GM19395 (cell line): ENCODE data around the gene CA7.
A peak's percentile ranks its signal among the peaks of the same experiment; 100 is the strongest.

Experiments
- ATAC-seq: cut with Tn5 transposase; IDR thresholded peaks from one replicate; pipeline ENCODE4 v1.9.1; 2021; ENCODE audit warnings: mild to moderate bottlenecking, moderate library complexity; ENCODE audit not compliant: unreplicated experiment

The CA7 gene

DNA sequence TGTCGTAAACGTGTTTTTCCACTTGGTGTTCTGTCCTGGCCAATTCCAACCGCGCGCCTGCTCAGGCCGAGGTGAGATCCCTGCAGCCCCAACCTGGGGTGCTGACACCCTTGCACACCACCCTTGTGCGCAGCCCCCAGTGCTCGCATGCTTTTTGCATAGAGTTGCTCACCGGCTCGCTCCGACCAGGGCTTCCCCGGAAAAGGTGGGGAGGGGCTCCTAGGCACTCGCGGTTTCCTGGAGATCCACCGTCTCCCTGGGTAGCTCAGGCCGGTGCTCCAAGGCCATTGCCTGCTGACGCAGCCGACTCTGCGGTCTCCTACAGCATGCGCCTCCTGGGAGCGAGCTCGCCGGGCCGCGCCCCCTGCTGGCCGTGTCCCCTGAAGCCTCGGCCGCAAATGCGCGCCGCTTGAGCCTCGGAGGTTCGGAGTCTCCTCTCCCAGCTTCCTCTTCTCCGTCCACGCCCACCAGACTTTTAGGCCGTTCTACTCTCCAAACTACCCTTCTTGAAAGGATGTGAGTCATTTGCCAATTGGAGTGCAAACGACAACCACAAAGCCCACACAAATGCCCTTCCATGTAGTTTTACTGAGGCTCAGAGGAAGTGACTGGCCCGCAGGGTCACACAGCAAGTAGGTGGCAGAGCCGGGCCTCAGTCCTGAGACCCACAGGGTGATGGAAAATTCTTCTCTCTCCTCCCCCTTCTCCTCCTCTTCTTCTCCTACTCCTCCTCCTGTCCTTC is 28.9 kb downstream of the CA7 start:
- ATAC-seq = peak; percentile 74

DNA sequence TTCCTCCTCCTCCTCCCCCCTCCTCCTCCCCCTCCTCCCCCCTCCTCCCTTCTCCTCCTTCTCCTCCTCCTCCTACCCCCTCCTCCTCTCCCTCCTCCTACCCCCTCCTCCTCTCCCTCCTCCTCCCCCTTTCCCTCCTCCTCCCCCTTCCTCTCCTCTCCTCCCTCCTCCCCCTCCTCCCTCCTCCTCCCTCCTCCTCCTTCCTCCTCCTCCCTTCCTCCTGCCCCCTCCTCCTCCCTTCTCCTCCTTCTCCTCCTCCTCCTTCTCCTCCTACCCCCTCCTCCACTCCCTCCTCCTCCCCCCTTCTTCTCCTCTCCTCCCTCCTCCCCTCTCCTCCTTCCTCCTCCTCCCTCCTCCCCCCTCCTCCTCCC is 29.5 kb downstream of the CA7 start:
- ATAC-seq = no peak

DNA sequence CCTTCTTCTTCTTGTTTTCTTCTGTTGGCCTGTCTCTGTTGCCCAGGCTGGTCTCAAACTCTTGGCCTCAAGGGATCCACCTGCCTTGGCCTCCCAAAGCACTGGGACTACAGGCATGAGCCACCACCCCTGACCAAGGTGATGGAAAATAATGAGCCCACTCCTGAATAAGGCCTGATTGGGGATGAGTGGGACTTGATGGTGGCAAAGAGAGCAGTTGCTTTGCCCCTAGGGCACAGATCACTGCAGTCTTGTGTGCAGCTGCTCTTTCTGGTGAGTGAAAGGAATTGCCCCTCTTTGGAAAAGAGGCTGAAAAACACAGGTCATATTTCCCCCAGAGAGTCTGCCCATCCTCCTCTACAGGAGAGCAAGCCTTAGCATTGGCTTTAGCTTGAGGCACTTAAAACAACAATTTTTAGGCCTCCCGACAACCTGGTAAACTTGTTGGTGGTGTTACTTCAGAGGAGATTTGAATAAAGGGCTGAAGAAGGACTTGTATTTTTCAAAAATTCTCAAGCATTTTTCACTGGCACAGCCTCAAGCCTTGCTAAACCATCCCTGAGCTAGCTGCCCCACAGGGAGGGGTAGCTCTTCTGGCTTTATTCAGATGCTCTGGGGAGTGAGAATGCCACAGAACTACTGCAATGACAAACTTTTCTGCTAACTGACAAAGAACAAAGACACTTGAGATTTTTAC is 30.0 kb downstream of the CA7 start:
- ATAC-seq = no peak

DNA sequence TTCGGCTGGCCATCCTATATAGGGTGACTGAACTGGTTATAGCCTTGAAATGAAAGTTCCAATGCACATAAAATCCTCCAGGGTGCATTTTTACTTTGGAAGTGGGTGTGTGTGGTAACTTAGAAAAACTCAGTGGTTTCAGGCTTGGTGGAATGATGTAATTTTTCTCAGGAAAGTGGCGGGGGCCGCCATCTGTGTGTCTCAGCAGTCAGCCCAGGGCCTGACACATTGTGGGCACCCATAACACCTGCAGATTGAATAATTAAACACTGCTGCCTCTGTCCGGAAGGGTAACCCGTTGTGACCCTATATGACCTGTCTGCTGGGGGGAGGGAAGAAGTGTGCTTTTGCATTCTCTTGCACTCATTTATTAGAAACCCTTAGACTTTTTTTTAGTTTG is 33.9 kb downstream of the CA7 start:
- ATAC-seq = no peak

DNA sequence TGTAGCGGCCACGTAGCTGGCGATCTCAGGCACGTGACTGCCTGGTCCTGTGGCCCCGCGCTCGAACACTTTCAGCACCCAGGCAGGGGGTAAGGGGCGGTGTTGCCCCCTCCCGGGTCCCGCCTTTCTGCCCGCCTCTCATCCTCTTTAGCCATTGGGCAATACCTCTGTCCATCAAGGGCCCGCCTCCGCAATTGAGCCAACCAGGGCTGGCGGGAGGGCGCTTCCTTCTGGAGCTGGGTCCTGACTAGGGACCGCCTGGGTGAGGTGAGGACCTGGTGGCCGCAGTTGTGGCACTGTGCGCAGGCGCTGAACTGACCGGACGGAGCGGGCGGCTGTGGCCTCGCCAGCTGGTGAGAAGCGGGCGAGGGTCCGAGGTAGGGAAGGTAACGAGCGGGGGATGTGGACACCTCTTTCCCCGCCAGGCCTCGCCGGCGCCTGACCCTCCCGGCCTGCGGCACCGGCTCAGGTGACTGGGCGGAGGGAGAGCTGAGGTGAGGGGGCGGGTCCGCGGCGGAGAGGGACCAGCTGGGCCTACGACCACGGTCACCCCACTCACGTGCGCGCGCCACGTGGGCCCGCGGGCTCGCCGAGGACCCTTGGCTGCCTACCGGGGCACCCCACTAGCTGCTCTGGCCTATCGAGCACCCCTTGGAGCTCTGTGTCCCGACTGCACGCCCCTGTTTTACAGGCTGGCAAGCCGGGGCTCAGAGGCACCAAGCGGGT is 36.2 kb downstream of the CA7 start, which contains the start of gene PDP2:
Gene PDP2 (plus strand): TSS at position 228 of the 726 bp plus-strand sequence. CDS start 3,770 bp downstream, outside the sequence.
- ATAC-seq = peak; percentile 96

DNA sequence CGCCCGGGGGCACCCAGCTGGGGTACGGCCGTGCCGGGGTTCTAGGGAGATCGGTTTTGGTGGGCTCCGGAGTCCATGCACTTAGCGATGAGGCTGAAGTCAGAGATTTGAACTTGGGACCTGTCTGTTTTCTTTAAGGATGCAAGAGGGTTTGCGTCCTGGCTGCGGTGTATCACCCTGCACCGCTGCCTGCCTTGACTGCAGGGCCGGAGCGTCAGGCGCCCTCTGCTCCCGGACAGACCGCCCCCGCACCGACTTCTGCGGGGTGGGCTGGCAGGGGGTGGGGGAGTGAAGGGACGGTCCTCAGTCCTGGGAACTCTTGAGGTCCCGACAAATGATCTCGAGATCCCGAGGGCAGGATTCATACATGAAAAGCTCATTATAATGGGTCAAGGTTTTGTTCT is 36.8 kb downstream of the CA7 start:
- ATAC-seq = no peak

DNA sequence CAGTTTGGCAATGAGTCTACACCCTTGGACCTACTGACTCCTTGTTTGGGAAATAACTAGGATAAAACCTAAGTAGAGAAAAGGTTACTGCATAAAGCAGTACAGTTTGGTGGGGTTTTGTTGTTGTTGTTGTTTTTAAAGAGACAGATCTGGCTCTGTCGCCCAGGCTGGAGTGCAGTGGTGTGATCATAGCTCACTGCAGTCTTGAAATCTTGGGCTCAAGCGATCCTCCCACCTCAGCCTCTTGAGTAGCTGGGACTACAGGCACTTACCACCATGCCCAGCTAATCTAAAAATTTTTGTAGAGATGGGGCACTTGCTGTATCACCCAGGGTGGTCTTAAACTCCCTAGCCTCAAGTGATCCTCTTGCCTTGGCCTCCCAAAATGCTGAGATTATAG is 37.3 kb downstream of the CA7 start:
- no peak for ATAC-seq

DNA sequence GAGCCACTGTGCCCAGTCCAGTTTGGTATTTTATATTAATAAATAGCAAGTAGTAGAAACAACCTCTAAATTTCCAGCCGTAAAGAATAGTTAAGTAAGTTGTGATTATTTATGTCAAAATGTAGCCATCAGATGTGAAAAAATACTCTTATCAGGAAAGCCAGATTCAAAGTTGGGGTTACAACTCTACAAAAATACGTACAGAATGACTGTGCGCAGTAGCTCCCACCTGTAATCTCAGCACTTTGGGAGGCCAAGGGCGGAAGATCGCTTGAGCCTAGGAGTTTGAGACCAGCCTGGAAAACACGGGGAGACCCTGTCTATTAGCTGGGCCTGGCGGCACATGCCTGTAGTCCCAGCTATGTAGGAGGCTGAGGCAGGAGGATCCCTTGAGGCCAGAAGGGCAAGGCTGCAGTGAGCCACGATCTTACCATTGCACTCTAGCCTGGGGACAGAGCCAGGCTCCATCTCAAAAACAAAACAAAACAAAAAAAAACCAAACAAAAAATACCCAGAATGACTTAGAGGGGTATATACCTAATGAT is 37.8 kb downstream of the CA7 start:
- no peak for ATAC-seq

DNA sequence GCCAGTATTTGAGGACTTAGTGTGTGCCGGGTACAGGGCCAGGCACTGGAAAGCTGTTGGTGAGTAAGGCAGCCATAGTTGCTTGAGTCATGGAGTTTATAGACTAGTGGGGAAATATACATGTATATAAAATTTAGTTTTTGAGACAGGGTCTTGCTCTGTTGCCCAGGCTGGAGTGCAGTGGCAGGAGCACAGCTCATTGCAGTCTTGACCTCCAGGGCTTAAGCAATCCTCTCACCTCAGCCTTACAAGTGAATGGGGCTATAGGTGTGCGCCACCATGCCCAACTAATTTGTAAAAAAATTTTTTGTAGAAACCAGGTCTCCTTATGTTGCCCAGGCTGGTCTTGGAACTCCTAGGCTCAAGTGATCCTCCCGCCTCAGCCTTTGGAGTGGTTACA is 38.5 kb downstream of the CA7 start:
- no peak for ATAC-seq

DNA sequence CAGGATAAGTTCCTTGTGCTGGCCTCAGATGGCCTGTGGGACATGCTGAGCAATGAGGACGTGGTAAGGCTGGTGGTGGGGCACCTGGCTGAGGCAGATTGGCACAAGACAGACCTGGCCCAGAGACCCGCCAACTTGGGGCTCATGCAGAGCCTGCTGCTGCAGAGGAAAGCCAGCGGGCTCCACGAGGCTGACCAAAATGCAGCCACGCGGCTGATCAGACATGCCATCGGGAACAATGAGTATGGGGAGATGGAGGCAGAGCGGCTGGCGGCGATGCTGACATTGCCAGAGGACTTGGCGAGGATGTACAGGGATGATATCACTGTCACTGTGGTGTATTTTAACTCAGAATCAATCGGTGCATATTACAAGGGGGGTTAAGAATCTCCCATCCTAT is 41.3 kb downstream of the CA7 start:
- ATAC-seq = no peak

DNA sequence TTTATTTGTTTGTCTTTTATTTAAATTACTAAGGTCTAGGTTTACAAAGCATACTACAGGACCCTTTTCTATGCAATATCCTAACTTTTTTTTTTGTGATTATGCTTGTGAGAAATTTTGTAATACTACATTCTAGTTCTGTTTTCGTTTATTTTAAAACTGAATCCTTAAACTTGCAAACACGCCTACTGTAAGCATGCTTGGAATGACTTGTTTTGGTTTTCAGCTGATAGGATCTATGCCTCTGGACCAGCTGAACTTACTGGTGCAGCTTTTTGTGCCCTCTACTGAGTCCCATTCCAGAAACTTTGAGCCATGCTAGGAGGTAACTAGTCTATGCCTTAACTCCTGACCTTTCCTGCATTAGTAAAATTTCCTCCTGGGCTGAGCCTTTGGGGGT is 42.1 kb downstream of the CA7 start:
- no peak for ATAC-seq

DNA sequence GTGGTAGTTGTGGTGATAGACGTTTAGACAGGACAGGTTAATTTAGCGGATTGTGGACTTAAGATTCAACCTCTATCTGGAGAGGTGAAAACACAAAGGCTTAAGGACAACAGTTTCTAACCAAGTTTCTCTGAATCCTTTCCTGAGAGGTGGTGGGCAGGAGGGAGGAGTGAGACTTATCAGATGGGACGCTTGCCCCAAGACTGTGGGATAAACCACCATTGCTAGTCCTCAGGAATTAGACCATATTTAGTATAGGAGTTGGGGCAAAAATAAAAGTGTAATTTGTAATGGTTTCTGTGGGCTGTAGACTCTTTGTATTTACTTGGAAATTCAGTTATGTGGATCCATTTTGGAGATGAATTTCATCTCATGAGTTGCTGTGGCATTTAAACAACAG is 42.7 kb downstream of the CA7 start:
- ATAC-seq = no peak

DNA sequence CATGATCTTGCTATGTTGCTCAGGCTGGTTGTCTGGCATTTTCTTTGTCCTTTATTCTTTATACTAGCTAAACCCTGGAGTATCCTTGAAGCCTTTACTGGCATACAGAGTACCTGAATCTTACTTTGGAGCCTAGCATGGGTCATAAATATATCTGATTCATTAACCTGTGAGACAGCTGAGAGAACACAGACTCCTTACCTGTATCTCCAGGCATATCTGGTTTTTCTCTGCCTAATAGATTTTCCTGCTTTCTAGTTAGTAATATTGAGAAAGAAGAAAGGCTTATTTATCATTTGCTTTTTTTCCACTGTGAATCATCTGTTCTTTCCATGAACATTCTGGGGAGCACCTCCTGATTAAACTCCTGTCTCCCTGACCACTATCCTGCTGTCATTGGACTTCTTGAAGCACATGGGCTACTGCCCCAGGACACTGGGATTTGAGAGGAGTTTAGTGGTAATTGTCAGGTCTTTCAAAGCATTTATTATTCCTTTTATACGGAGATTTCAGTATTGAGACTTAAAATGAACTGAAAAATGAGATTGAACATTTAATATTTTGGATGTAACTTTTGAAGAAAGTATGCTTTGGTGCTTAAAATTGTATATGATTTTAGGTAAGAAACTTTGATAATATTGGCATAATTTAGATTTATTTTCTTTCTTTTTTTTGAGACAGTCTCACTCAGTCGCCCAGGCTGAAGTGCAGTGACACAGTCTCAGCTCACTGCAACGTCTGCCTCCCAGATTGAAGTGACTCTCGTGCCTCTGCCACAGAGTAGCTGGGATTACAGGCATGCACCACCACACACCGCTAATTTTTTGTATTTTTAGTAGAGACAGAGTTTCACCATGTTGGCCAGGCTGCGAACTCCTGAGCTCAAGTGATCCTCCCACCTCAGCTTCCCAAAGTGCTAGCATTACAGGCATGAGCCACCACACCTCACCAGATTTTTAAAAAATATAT is 44.7 kb downstream of the CA7 start:
- no peak for ATAC-seq

DNA sequence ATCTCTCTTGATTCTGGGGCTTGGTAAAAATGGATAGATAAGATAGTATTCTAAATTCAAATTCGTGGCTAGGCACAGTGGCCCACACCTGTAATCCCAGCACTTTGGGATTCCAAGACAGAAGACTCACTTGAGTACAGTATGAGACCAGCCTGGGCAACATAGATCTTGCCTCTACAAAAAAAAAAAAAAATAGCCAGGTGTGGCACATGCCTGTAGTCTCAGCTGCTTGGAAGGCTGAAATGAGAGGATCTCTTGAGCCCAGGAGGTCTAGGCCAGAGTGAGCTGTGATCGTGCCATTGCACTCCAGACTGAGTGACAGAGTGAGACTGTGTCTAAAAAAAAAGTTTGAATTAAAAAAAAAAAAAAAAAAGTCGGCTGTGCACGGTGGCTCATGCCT is 45.4 kb downstream of the CA7 start:
- no peak for ATAC-seq

DNA sequence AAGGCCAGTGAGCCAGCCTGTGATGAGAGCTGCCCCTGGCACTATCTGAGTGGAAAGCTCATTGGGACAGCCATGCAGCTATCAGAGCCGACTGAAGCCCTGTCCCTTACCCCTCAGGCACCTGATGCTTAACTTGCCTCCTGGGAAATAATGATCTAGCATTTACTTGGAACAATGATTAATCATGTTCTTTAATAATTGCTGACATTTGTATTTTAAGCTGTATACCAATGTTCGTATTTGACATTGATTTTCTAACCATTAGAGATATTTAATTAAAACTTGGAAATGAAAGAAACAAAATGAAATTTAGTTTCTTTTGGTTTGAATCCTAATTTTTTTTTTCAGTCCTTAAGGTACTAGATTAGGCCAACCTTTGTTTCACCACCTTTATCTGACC is 46.6 kb downstream of the CA7 start:
- ATAC-seq = no peak

DNA sequence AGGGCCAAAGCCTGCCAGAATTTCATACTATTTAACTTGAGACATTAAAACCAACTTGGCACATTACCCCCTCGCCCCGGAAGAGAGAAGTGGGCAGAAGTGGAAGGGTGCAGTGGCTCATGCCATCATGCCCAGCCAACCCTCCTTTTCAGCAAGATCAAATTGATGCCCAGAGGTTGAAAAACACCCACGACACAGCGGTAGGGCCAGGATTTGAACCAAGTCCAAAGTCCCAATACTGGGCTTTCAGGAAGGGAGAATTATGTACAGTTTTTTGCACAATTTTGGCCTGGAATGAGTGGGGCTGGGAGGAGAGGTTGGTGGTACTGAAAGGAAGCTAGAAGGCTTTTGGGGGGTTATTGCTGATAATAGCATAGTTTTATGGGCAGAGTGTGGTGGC is 47.1 kb downstream of the CA7 start:
- ATAC-seq = no peak

DNA sequence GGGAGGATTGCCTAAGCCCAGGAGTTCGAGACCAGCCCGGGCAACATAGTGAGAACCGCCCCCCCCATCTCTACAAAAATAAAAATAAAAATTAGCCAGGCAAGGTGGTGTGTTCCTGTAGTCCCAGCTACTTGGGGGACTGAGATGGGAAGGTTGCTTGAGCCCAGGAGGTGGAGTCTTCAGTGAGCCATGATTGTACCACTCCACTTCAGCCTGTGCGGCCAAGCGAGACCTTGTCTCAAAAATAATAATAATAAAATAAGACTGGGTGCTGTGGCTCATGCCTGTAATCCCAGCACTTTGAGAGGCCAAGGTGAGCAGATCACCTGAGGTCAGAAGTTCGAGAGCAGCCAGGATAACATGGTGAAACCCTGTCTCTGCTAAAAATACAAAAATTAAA is 47.6 kb downstream of the CA7 start:
- ATAC-seq = no peak

DNA sequence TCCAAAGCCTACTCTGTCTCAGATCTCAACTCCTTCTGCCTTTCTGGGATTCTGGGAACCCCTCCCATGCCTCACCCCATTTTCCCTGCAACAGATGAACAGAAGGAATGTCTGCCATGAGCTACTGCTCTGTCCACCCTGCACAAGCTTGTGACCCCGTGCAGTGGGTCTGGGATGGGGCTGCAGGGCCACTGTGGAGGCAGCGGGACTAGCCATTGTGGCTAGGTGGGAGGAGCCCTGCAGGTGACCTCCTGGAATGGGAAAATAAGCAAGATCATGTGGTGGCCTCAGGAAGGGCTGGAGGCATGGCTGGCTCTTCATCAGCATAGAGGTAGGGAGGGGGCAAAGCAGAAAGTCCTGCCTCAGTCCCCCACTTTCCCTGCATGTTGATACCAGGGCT is 49.8 kb downstream of the CA7 start:
- no peak for ATAC-seq

DNA sequence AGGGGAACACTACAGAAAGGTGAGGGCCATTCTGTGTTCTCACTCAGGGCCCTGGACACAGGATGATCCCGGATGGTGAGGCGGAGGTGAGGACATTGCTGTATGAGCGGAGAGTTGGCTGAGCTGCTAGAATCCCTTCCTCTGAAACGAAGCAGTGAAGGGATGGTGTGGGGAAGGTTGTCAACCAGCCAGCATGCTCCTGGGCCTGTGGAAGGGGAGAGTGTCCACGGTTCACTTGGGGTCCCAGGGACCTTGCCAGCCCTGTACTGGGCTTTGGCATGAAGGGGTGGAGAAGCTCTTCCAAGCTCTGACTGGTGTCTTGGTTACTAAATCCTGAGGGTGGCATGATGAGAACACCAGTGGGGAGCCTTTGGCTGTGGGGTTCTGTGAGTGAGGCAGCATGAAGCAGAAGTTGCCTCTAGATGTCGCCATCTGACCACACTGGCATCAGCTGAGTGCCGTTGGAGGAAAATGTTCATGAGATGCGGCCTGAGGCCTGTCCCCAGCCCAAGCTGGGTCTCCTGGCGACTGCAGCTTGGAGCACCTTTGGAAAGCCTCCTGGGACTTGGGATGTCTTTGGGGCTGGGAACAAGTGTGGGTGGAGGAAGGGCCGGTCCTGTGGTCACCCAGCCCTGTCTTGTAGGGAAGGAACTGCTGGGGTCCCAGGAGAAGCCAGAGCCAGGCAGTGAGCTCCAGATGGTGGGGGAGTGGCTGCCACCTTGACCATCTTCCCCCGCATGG is 50.9 kb downstream of the CA7 start:
- peak; percentile 67 for ATAC-seq

DNA sequence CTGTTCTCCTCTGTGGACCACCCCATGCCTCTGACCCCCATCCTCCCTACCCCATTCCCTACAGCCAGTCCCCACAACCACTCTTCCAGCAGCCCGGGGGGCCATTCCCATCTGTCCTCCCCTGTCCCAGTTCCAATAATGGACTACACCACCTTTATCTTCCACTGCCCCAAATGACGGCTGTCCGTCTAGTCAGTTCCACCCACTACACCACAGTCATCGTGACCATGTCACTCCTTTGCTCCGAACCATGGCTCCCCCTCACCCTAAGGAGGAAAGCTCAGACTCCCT is 51.4 kb downstream of the CA7 start:
- no peak for ATAC-seq
